Transverse colon (tissue), 4 donors: ENCODE data around the gene WFS1. TPM values are rescaled to one million over a fixed set of nuclear protein-coding genes. Genes with fewer than 3 reads are reported as not detected.
A peak's percentile ranks its signal among the peaks of the same experiment; 100 is the strongest.

Source experiments
- DNase-seq: peaks from one replicate; pipeline ENCODE4 v3.0.0-alpha.2; 2019
- H3K27ac ChIP-seq, 4 donors: fragments of 200-600 bp; sonication (generic); 2 replicates each; pipeline ENCODE4 v1.5.1; 2016 to 2018; ENCODE audit warnings: inconsistent platforms in 4 of 4
- H3K27me3 ChIP-seq: fragments of 200-600 bp; sonication (generic); 2 replicates; pipeline ENCODE4 v1.5.1; 2017; ENCODE audit warnings: inconsistent platforms
- H3K36me3 ChIP-seq, 4 donors: fragments of 200-600 bp; sonication (generic); 2 replicates each; pipeline ENCODE4 v1.5.1; 2017 to 2019; ENCODE audit warnings: inconsistent platforms in 4 of 4
- H3K4me1 ChIP-seq, 4 donors: fragments of 200-600 bp; sonication (generic); 2 replicates each; pipeline ENCODE4 v1.5.1; 2017 to 2020; ENCODE audit warnings: inconsistent platforms in 4 of 4
- H3K4me3 ChIP-seq, 4 donors: fragments of 200-600 bp; sonication (generic); 1 replicate in 1 of 4; 2 replicates in 3 of 4; pipeline versions ENCODE4 v1.5.1 to v1.6.1; 2017 to 2019; ENCODE audit warnings: inconsistent platforms in 4 of 4
- H3K9me3 ChIP-seq, 2 donors: fragments of 200-600 bp; sonication (generic); 2 replicates each; pipeline ENCODE4 v1.5.1; 2017 to 2019; ENCODE audit warnings: inconsistent platforms in 2 of 2
- CTCF ChIP-seq, 5 experiments: fragments of 200-600 bp in 3 of 5; fragments of 450-650 bp in 2 of 5; sonication (generic) in 3 of 5; IDR thresholded peaks; 1 replicate in 2 of 5; 2 replicates in 3 of 5; pipeline ENCODE4 v1.5.1; 2016 to 2017; ENCODE audit warnings: antibody characterized with exemption in 5 of 5, inconsistent platforms in 3 of 5, mild to moderate bottlenecking in 2 of 5, moderate library complexity in 1 of 5
- EP300 ChIP-seq: sonication (generic); formaldehyde crosslinking; IDR thresholded peaks from one replicate; pipeline ENCODE4 v1.6.1; 2017; ENCODE audit warnings: antibody characterized with exemption, low read depth
- POLR2A ChIP-seq: fragments of 450-650 bp; IDR thresholded peaks from one replicate; pipeline ENCODE4 v1.6.1; 2016; ENCODE audit warnings: antibody characterized with exemption, mild to moderate bottlenecking, moderate library complexity
- POLR2AphosphoS5 ChIP-seq, 3 donors: sonication (generic); formaldehyde crosslinking; IDR thresholded peaks; one replicate each; pipeline ENCODE4 v1.6.1; 2016; ENCODE audit warnings: antibody characterized with exemption in 3 of 3
- WGBS, 2 donors: methylation state at CpG; one replicate each; pipeline ENCODE4 v1.1.5; 2018; ENCODE audit warnings: low coverage in 1 of 2; 5-methylcytosine and 5-hydroxymethylcytosine counted together
- in situ Hi-C, 4 donors: fragments of 200-750 bp; cut with MboI; loops; one replicate each; pipeline versions ENCODE4 v1.15.0 to v1.15.1; 2017; ENCODE audit warnings: low sequenced_read_pairs in 3 of 4, low pct_ligation_motif_present in 1 of 4, low pct_unique_long_range_greater_than_20kb in 1 of 4
- intact Hi-C: fragments of 100-400 bp; cut with DNase I; formaldehyde crosslinking; loops from one replicate; pipeline ENCODE4 v1.15.1; 2023; ENCODE audit warnings: low total_unique reads
- total RNA-seq, 4 donors: library from RNA; depleted of rRNA; stranded (reverse); fragments of >200 nt; gene quantifications; one replicate each; pipeline ENCODE4 v1.1.0, GENCODE V29; 2016

WFS1 gene
- total RNA-seq, 4 donors from 2014 or later: 11.5 to 23.5 (median 20.8) TPM

GRCh38 chr4:6245246-6246169, 24.1 kb upstream of the WFS1 start:
- Histone ChIP-seq H3K4me1 (no peaks in the 10 kb centered on the region), H3K36me3 (no peaks in the 10 kb centered on the region), H3K4me3 (peak overlapping the region in 2 of 4 donors; percentile 20 to 34), H3K9me3 (no peaks in the 10 kb centered on the region), H3K27me3 (peaks cover 56% of the 10 kb centered on the region), H3K27ac (no peak overlapping the region)
- DNase-seq: no peak
- in situ Hi-C loops (no loop called here), intact Hi-C loops (no loop called here)
- WGBS, 2 donors: 17 to 53% methylated on average over 6 to 61 of the region's 67 CpGs
- TF ChIP-seq CTCF (IDR thresholded peaks at IDR 0.05) (no peak), POLR2AphosphoS5 (IDR thresholded peaks at IDR 0.05) (no peak), POLR2A (no peak), EP300 (no peak)

- 74% methylated on average over 9 of the region's 9 CpGs; no CpG with 5 or more reads in 1 of the 2 donors for WGBS, 2 donors
- no peak overlapping the region for H3K4me3 ChIP-seq
- no peak overlapping the region for H3K27ac ChIP-seq
- TF ChIP-seq CTCF (IDR thresholded peaks at IDR 0.05) (no peak), POLR2AphosphoS5 (IDR thresholded peaks at IDR 0.05) (no peak), POLR2A (no peak), EP300 (no peak)
- intact Hi-C loops: no loop called here
- H3K36me3 ChIP-seq: no peaks in the 10 kb centered on the region
- in situ Hi-C loops: no loop called here
- DNase-seq: no peak
- no peaks in the 10 kb centered on the region for H3K9me3 ChIP-seq
- peaks cover 57% of the 10 kb centered on the region for H3K27me3 ChIP-seq
- H3K4me1 ChIP-seq: no peaks in the 10 kb centered on the region
Observed at GRCh38 chr4:6246170-6246634, 23.4 kb upstream of the WFS1 start.

GRCh38 chr4:6248394-6248793, 21.3 kb upstream of the WFS1 start:
- peaks cover 57% of the 10 kb centered on the region for H3K27me3 ChIP-seq
- no peaks in the 10 kb centered on the region for H3K36me3 ChIP-seq
- intact Hi-C loops: no loop called here
- TF ChIP-seq CTCF (IDR thresholded peaks at IDR 0.05): no peak
- no peak for TF ChIP-seq POLR2AphosphoS5 (IDR thresholded peaks at IDR 0.05)
- TF ChIP-seq EP300: no peak
- no peak for TF ChIP-seq POLR2A
- DNase-seq: no peak
- no peak overlapping the region for H3K27ac ChIP-seq
- in situ Hi-C loops: no loop called here
- WGBS, 2 donors: 70 to 84% methylated on average over 5 to 10 of the region's 10 CpGs
- no peaks in the 10 kb centered on the region for H3K4me1 ChIP-seq
- no peak overlapping the region for H3K4me3 ChIP-seq
- no peaks in the 10 kb centered on the region for H3K9me3 ChIP-seq

- Histone ChIP-seq H3K9me3 (no peaks in the 10 kb centered on the region), H3K4me1 (no peaks in the 10 kb centered on the region), H3K4me3 (no peak overlapping the region), H3K36me3 (no peaks in the 10 kb centered on the region), H3K27ac (no peak overlapping the region), H3K27me3 (peaks cover 49% of the 10 kb centered on the region)
- intact Hi-C loops (no loop called here), in situ Hi-C loops (loop anchor here in 3 of 4 donors (5.0 to 25.0 kb wide), 2 partner anchors 77 to 312 kb away; no protein-coding TSS in a partner anchor)
- 16 to 21% methylated on average over 7 to 15 of the region's 15 CpGs for WGBS, 2 donors
- no peak for TF ChIP-seq POLR2AphosphoS5 (IDR thresholded peaks at IDR 0.05)
- TF ChIP-seq EP300: no peak
- TF ChIP-seq CTCF (IDR thresholded peaks at IDR 0.05): peak; percentile 76 to 89 (median 83)
- DNase-seq: no peak
Observed at GRCh38 chr4:6250235-6250983, 19.2 kb upstream of the WFS1 start.
